Measurements from ENCODE around the gene PASK. TPM values are rescaled to one million over a fixed set of nuclear protein-coding genes. Genes with fewer than 3 reads are reported as not detected.

PASK gene
- total RNA-seq, 1 donor from 2014 or later: 10.5 TPM

DNA sequence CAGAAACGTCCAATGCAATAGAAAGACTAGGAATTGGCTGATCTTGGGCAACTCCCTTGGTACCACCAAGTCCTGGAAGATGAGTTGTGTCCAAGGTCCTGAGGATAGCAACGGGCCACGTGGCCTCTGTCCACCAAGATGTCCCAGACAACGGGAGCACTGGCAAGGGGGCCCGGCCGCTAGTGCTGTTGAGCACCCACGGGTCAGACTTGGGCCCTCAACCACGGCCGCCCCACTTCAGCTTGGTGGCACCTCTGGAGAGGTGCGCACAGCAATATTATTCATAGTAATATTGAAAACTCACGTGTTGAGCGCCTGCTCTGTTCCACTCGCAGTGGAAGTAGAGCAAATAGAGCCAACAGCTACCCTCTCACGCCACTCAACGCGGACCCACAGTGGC, 19.0 kb downstream of the PASK start:
- Mint-ChIP-seq H3K4me3 (ENCODE audit: unreplicated experiment) (no peak overlapping the region), H3K9me3 (ENCODE audit: unreplicated experiment) (no peaks in the 10 kb centered on the region), H3K27me3 (ENCODE audit: unreplicated experiment) (no peaks in the 10 kb centered on the region), H3K27ac (ENCODE audit: unreplicated experiment) (no peak overlapping the region), H3K4me1 (ENCODE audit: unreplicated experiment) (no peaks in the 10 kb centered on the region), H3K36me3 (ENCODE audit: unreplicated experiment) (no peaks in the 10 kb centered on the region)
- TF ChIP-seq, protein P1, sequence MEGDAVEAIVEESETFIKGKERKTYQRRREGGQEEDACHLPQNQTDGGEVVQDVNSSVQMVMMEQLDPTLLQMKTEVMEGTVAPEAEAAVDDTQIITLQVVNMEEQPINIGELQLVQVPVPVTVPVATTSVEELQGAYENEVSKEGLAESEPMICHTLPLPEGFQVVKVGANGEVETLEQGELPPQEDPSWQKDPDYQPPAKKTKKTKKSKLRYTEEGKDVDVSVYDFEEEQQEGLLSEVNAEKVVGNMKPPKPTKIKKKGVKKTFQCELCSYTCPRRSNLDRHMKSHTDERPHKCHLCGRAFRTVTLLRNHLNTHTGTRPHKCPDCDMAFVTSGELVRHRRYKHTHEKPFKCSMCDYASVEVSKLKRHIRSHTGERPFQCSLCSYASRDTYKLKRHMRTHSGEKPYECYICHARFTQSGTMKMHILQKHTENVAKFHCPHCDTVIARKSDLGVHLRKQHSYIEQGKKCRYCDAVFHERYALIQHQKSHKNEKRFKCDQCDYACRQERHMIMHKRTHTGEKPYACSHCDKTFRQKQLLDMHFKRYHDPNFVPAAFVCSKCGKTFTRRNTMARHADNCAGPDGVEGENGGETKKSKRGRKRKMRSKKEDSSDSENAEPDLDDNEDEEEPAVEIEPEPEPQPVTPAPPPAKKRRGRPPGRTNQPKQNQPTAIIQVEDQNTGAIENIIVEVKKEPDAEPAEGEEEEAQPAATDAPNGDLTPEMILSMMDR (IDR thresholded peaks at IDR 0.05): no peak
- DNase-seq (ENCODE audit: extremely low spot score, unreplicated experiment): no peak

DNA sequence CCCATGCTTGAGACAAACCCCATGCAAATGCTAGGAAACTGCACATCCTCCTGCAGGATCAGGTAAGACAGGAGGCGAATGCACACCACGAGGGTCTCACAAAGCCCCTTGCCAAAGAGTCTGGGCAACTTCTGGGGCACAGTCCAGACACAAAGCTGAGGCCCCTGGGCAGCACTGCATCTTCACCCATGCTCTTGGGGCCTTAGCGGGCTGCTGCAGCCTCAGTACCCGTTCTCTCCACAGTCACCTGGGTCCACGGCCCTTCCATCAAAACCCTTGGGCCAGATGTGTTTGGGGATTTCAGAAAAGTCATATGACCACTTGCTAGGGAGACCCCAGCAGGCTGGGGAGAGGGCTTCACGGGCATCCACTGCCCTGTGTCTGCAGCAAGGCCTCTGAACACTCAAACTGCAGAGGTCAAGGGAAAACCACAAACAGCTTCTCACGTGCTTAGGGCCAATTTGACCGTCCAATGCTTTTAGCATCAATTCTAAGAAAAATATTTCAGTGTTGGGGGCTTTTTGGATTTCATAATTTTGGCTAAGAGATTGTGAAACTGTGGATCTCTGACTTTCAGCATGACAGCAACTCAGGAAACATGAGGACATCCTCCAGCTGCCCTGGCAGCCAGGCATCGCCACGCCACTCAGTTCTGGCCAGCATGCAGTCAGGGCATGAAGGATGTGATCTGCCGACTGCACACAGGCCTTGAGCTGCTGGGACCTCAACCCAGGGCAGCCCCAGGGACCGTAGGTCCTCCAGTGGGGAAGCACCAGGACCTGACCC, 20.0 kb downstream of the PASK start:
- no peak overlapping the region for H3K4me3 Mint-ChIP-seq (ENCODE audit: unreplicated experiment)
- no peaks in the 10 kb centered on the region for H3K9me3 Mint-ChIP-seq (ENCODE audit: unreplicated experiment)
- no peak overlapping the region for H3K27ac Mint-ChIP-seq (ENCODE audit: unreplicated experiment)
- TF ChIP-seq, protein P1 (IDR thresholded peaks at IDR 0.05): no peak
- no peaks in the 10 kb centered on the region for H3K4me1 Mint-ChIP-seq (ENCODE audit: unreplicated experiment)
- DNase-seq (ENCODE audit: extremely low spot score, unreplicated experiment): no peak
- no peaks in the 10 kb centered on the region for H3K27me3 Mint-ChIP-seq (ENCODE audit: unreplicated experiment)
- no peaks in the 10 kb centered on the region for H3K36me3 Mint-ChIP-seq (ENCODE audit: unreplicated experiment)

DNA sequence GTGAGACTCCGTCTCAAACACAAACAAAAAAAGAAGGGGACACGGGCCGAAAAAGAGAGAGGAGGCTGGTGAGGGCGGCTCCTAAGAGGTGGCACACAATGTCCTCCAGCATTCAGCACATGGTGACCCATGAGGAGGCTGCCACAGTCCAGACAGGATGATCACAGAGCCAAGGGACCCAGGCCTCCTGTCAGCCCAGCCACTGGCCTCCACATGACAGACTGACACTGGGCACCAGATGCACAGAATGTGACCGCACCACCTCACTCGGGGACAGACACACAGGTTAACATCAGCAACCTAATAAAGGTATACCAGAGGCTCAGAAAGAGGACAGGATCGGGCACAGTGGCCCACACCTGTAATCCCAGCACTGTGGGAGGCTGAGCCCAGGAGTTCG, 21.0 kb downstream of the PASK start:
- TF ChIP-seq, protein P1 (IDR thresholded peaks at IDR 0.05): no peak
- no peaks in the 10 kb centered on the region for H3K36me3 Mint-ChIP-seq (ENCODE audit: unreplicated experiment)
- DNase-seq (ENCODE audit: extremely low spot score, unreplicated experiment): no peak
- no peaks in the 10 kb centered on the region for H3K4me1 Mint-ChIP-seq (ENCODE audit: unreplicated experiment)
- no peak overlapping the region for H3K4me3 Mint-ChIP-seq (ENCODE audit: unreplicated experiment)
- H3K9me3 Mint-ChIP-seq (ENCODE audit: unreplicated experiment): no peaks in the 10 kb centered on the region
- no peak overlapping the region for H3K27ac Mint-ChIP-seq (ENCODE audit: unreplicated experiment)
- no peaks in the 10 kb centered on the region for H3K27me3 Mint-ChIP-seq (ENCODE audit: unreplicated experiment)

DNA sequence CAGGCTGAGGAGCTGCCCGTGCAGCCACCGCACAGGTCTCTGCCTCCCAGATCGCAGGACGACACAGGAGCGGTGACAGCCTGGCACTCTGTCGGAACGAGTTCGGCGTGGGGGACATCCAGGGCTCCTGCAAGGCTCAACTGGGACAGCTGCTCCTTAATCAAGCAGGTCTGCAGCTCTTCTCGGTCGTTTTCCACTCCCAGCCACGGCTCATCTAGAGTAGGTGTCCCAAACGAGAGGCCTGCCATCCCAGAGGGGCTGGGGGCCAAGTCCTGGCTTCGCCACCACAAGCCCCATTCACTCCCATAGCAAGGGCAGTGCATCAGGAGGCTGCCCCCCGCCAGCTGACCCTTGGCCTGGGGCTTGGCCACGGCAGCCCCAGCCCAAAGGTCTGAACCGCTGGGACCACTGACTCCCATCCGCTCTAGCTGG, 22.5 kb downstream of the PASK start:
- no peak for DNase-seq (ENCODE audit: extremely low spot score, unreplicated experiment)
- TF ChIP-seq, protein P1 (IDR thresholded peaks at IDR 0.05): no peak
- H3K36me3 Mint-ChIP-seq (ENCODE audit: unreplicated experiment): no peaks in the 10 kb centered on the region
- no peak overlapping the region for H3K4me3 Mint-ChIP-seq (ENCODE audit: unreplicated experiment)
- H3K4me1 Mint-ChIP-seq (ENCODE audit: unreplicated experiment): no peaks in the 10 kb centered on the region
- no peaks in the 10 kb centered on the region for H3K27me3 Mint-ChIP-seq (ENCODE audit: unreplicated experiment)
- no peaks in the 10 kb centered on the region for H3K9me3 Mint-ChIP-seq (ENCODE audit: unreplicated experiment)
- no peak overlapping the region for H3K27ac Mint-ChIP-seq (ENCODE audit: unreplicated experiment)

DNA sequence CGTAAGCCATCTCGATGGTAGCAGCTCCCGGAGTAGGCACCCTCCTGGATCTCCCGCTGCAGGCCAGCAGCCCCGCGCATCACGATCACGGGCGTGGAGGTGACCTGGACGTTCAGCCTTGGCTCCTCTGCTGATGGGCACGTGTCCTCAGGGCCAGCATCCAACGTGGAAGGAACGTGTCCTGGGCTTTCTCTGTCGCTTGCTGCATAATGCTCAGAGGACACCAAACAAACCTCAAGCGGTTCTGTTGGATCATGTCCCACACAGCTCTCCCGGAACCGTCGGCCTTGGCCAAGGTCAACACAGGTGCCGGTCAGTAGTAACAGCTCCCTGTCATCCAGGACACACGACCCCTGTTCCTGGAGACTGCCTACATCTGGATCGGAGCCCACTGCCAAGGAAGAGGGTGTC, 23.1 kb downstream of the PASK start:
- TF ChIP-seq, protein P1 (IDR thresholded peaks at IDR 0.05): no peak
- Mint-ChIP-seq H3K36me3 (ENCODE audit: unreplicated experiment) (peaks cover 5% of the 10 kb centered on the region), H3K27ac (ENCODE audit: unreplicated experiment) (no peak overlapping the region), H3K9me3 (ENCODE audit: unreplicated experiment) (peaks cover 3% of the 10 kb centered on the region), H3K4me3 (ENCODE audit: unreplicated experiment) (no peak overlapping the region), H3K27me3 (ENCODE audit: unreplicated experiment) (no peaks in the 10 kb centered on the region), H3K4me1 (ENCODE audit: unreplicated experiment) (no peaks in the 10 kb centered on the region)
- no peak for DNase-seq (ENCODE audit: extremely low spot score, unreplicated experiment)

Measured in osteocyte (in vitro differentiated cells).